CD8-positive, alpha-beta memory T cell (primary cell): ENCODE data around the gene SYNRG. TPM values are rescaled to one million over a fixed set of nuclear protein-coding genes. Genes with fewer than 3 reads are reported as not detected.

Experiments used
- CTCF ChIA-PET: fragments of 350-600 bp; sonication (Branson Sonifier 250); formaldehyde crosslinking; loops from one replicate; lab custom pipeline; 2021; ENCODE audit warnings: antibody characterized with exemption; lab: Charles Lee
- POLR2A ChIA-PET: fragments of 350-600 bp; sonication (Branson Sonifier 250); formaldehyde crosslinking; loops from one replicate; lab custom pipeline; 2021; ENCODE audit warnings: antibody characterized with exemption; lab: Charles Lee
- DNase-seq, 5 donors: peaks; one replicate each; pipeline versions ENCODE4 v3.0.0 to v3.0.0-alpha.2; 2020 to 2022; ENCODE audit warnings: mixed read lengths in 1 of 5
- H3K27ac ChIP-seq: one replicate; pipeline ENCODE4 v1.7.0; 2013; ENCODE audit warnings: low read depth, mild to moderate bottlenecking, low read length, moderate library complexity
- H3K27me3 ChIP-seq: 2 replicates; pipeline ENCODE4 v1.7.0; 2013; ENCODE audit warnings: low read length, mild to moderate bottlenecking; ENCODE audit not compliant: insufficient read depth, poor library complexity, severe bottlenecking
- H3K36me3 ChIP-seq: 2 replicates; pipeline ENCODE4 v1.7.0; 2013; ENCODE audit warnings: mild to moderate bottlenecking, low read length, moderate library complexity; ENCODE audit not compliant: insufficient read depth
- H3K4me1 ChIP-seq: 2 replicates; pipeline ENCODE4 v1.7.0; 2013; ENCODE audit warnings: mild to moderate bottlenecking, low read length, moderate library complexity; ENCODE audit not compliant: insufficient read depth
- H3K4me3 ChIP-seq: 2 replicates; pipeline ENCODE4 v1.7.0; 2013; ENCODE audit warnings: mild to moderate bottlenecking, low read length
- H3K9me3 ChIP-seq: 2 replicates; pipeline ENCODE4 v1.7.0; 2013; ENCODE audit warnings: mild to moderate bottlenecking, low read length
- H3K27ac Mint-ChIP-seq, 8 donors: one replicate each; pipeline ENCODE4 v1.8.0; 2020 to 2021; ENCODE audit warnings: mixed read lengths in 8 of 8, mild to moderate bottlenecking in 6 of 8, inconsistent platforms in 3 of 8, moderate library complexity in 3 of 8
- H3K27me3 Mint-ChIP-seq, 2 donors: one replicate each; pipeline ENCODE4 v1.8.0; 2020 to 2021; ENCODE audit warnings: mixed read lengths in 2 of 2, mild to moderate bottlenecking in 1 of 2, moderate library complexity in 1 of 2
- H3K36me3 Mint-ChIP-seq, 3 donors: one replicate each; pipeline ENCODE4 v1.8.0; 2020 to 2021; ENCODE audit warnings: mixed read lengths in 3 of 3, inconsistent platforms in 1 of 3, mild to moderate bottlenecking in 1 of 3
- H3K4me1 Mint-ChIP-seq, 3 donors: one replicate each; pipeline ENCODE4 v1.8.0; 2020 to 2021; ENCODE audit warnings: mixed read lengths in 3 of 3, inconsistent platforms in 1 of 3, mild to moderate bottlenecking in 1 of 3
- H3K4me3 Mint-ChIP-seq, 7 donors: one replicate each; pipeline ENCODE4 v1.8.0; 2020 to 2021; ENCODE audit warnings: mixed read lengths in 7 of 7, mild to moderate bottlenecking in 6 of 7, moderate library complexity in 4 of 7, inconsistent platforms in 2 of 7
- H3K9me3 Mint-ChIP-seq, 5 donors: one replicate each; pipeline ENCODE4 v1.8.0; 2020 to 2022; ENCODE audit warnings: mixed read lengths in 5 of 5, mild to moderate bottlenecking in 3 of 5, moderate library complexity in 2 of 5, inconsistent platforms in 1 of 5
- polyA plus RNA-seq: library from polyadenylated mRNA; unstranded; fragments of 300-500 nt; fragmentation: Illumina TruSeq; gene quantifications from one replicate; pipeline ENCODE4 v1.2.3, GENCODE V29; 2021
- total RNA-seq, 2 experiments: library from RNA; stranded (reverse); gene quantifications; one replicate each; pipeline ENCODE4 v1.2.3, GENCODE V29; 2021

SYNRG gene
- total and polyA plus RNA-seq, 3 experiments from 2014 or later, result 42.3 to 104 (median 50.8) TPM

GRCh38 chr17:37567137-37567536, 42.1 kb downstream of the SYNRG start:
- ChIA-PET CTCF (no interaction called here), POLR2A (no interaction called here)
- DNase-seq, result no peak
- Mint-ChIP-seq H3K4me3 (no peak overlapping the region), H3K36me3 (peaks cover 20 to 78% (median 21%) of the 10 kb centered on the region in 3 donors), H3K9me3 (no peaks in the 10 kb centered on the region), H3K27ac (peak overlapping the region in 7 of 8 donors; percentile 13 to 79 (median 31)), H3K27me3 (no peaks in the 10 kb centered on the region), H3K4me1 (peaks cover 17 to 28% (median 25%) of the 10 kb centered on the region in 3 donors)
- Histone ChIP-seq H3K9me3 (no peaks in the 10 kb centered on the region), H3K4me3 (no peak overlapping the region), H3K36me3 (peaks cover 58% of the 10 kb centered on the region), H3K27ac (no peak overlapping the region), H3K4me1 (no peaks in the 10 kb centered on the region), H3K27me3 (no peaks in the 10 kb centered on the region)

- peak overlapping the region in 7 of 8 donors; percentile 11 to 79 (median 57) for H3K27ac Mint-ChIP-seq
- no peaks in the 10 kb centered on the region for H3K9me3 Mint-ChIP-seq
- ChIA-PET CTCF (no interaction called here), POLR2A (no interaction called here)
- no peak overlapping the region for H3K4me3 Mint-ChIP-seq
- peaks cover 62% of the 10 kb centered on the region for H3K36me3 ChIP-seq
- H3K4me1 Mint-ChIP-seq, result peaks cover 15 to 28% (median 26%) of the 10 kb centered on the region in 3 donors
- H3K27ac ChIP-seq, result no peak overlapping the region
- no peaks in the 10 kb centered on the region for H3K27me3 ChIP-seq
- no peaks in the 10 kb centered on the region for H3K27me3 Mint-ChIP-seq
- H3K9me3 ChIP-seq, result no peaks in the 10 kb centered on the region
- H3K4me3 ChIP-seq, result no peak overlapping the region
- H3K4me1 ChIP-seq, result no peaks in the 10 kb centered on the region
- peaks cover 20 to 80% (median 24%) of the 10 kb centered on the region in 3 donors for H3K36me3 Mint-ChIP-seq
- DNase-seq, result no peak
These were observed 45.0 kb downstream of the SYNRG start for GRCh38 chr17:37564252-37564651.

GRCh38 chr17:37562016-37562745, 47.0 kb downstream of the SYNRG start:
- no peaks in the 10 kb centered on the region for H3K4me1 ChIP-seq
- Mint-ChIP-seq H3K27ac (peak overlapping the region in 5 of 8 donors; percentile 2 to 52 (median 16)), H3K27me3 (no peaks in the 10 kb centered on the region), H3K36me3 (peaks cover 17 to 80% (median 27%) of the 10 kb centered on the region in 3 donors), H3K9me3 (no peaks in the 10 kb centered on the region), H3K4me1 (peaks cover 13 to 23% (median 22%) of the 10 kb centered on the region in 3 donors), H3K4me3 (no peak overlapping the region)
- no peak overlapping the region for H3K27ac ChIP-seq
- ChIA-PET CTCF (interaction anchor here (1.7 kb wide), 1 partner anchor 47 kb away, joined by 7 read pairs; the partner anchor contains the start of gene SYNRG), POLR2A (no interaction called here)
- no peak overlapping the region for H3K4me3 ChIP-seq
- no peaks in the 10 kb centered on the region for H3K9me3 ChIP-seq
- no peak for DNase-seq
- H3K36me3 ChIP-seq, result peaks cover 60% of the 10 kb centered on the region
- H3K27me3 ChIP-seq, result no peaks in the 10 kb centered on the region

- no peaks in the 10 kb centered on the region for H3K27me3 ChIP-seq
- Mint-ChIP-seq H3K4me3 (no peak overlapping the region), H3K36me3 (peaks cover 0 to 77% (median 18%) of the 10 kb centered on the region in 3 donors), H3K27ac (peak overlapping the region in 3 of 8 donors; percentile 7 to 32 (median 11)), H3K9me3 (no peaks in the 10 kb centered on the region), H3K27me3 (no peaks in the 10 kb centered on the region), H3K4me1 (peaks cover 12 to 31% (median 20%) of the 10 kb centered on the region in 3 donors)
- ChIA-PET POLR2A (no interaction called here), CTCF (no interaction called here)
- H3K27ac ChIP-seq, result no peak overlapping the region
- no peaks in the 10 kb centered on the region for H3K9me3 ChIP-seq
- peaks cover 52% of the 10 kb centered on the region for H3K36me3 ChIP-seq
- H3K4me1 ChIP-seq, result no peaks in the 10 kb centered on the region
- H3K4me3 ChIP-seq, result no peak overlapping the region
- DNase-seq, result no peak
These were observed 50.9 kb downstream of the SYNRG start for GRCh38 chr17:37558299-37558698.

GRCh38 chr17:37557482-37557881, 51.7 kb downstream of the SYNRG start:
- ChIA-PET CTCF (no interaction called here), POLR2A (no interaction called here)
- H3K4me1 ChIP-seq, result peaks cover 6% of the 10 kb centered on the region
- no peaks in the 10 kb centered on the region for H3K27me3 Mint-ChIP-seq
- no peaks in the 10 kb centered on the region for H3K9me3 ChIP-seq
- no peak overlapping the region for H3K27ac ChIP-seq
- no peak for DNase-seq
- H3K27ac Mint-ChIP-seq, result no peak overlapping the region
- peaks cover 0 to 80% (median 18%) of the 10 kb centered on the region in 3 donors for H3K36me3 Mint-ChIP-seq
- no peaks in the 10 kb centered on the region for H3K27me3 ChIP-seq
- H3K4me3 Mint-ChIP-seq, result no peak overlapping the region
- H3K36me3 ChIP-seq, result peaks cover 56% of the 10 kb centered on the region
- H3K4me1 Mint-ChIP-seq, result peaks cover 20 to 38% (median 28%) of the 10 kb centered on the region in 3 donors
- H3K9me3 Mint-ChIP-seq, result no peaks in the 10 kb centered on the region
- H3K4me3 ChIP-seq, result no peak overlapping the region

- Mint-ChIP-seq H3K27ac (peak overlapping the region in 2 of 8 donors; percentile 35 to 54), H3K9me3 (no peaks in the 10 kb centered on the region), H3K4me1 (peaks cover 38 to 51% (median 49%) of the 10 kb centered on the region in 3 donors), H3K4me3 (no peak overlapping the region), H3K36me3 (peaks cover 0 to 84% (median 15%) of the 10 kb centered on the region in 3 donors), H3K27me3 (no peaks in the 10 kb centered on the region)
- Histone ChIP-seq H3K27me3 (no peaks in the 10 kb centered on the region), H3K4me3 (no peak overlapping the region), H3K27ac (no peak overlapping the region), H3K9me3 (no peaks in the 10 kb centered on the region), H3K4me1 (peaks cover 21% of the 10 kb centered on the region), H3K36me3 (peaks cover 47% of the 10 kb centered on the region)
- ChIA-PET CTCF (interaction anchor here (1.5 to 1.6 kb wide), 2 partner anchors 54 to 164 kb away, joined by 3 to 5 read pairs; partner anchors contain the start of gene SYNRG), POLR2A (interaction anchor here (0.8 kb wide), 1 partner anchor 132 kb away, joined by 3 read pairs; no protein-coding TSS in a partner anchor)
- DNase-seq, result no peak
These were observed 53.8 kb downstream of the SYNRG start for GRCh38 chr17:37555386-37555785.

- H3K4me3 Mint-ChIP-seq, result peak overlapping the region in 3 of 7 donors; percentile 7 to 25 (median 10)
- CTCF ChIA-PET, result no interaction called here
- no peak for DNase-seq
- POLR2A ChIA-PET, result no interaction called here
- no peaks in the 10 kb centered on the region for H3K27me3 ChIP-seq
- H3K4me1 Mint-ChIP-seq, result peaks cover 44 to 66% (median 61%) of the 10 kb centered on the region in 3 donors
- no peak overlapping the region for H3K4me3 ChIP-seq
- H3K9me3 Mint-ChIP-seq, result no peaks in the 10 kb centered on the region
- H3K27ac ChIP-seq, result no peak overlapping the region
- peaks cover 21% of the 10 kb centered on the region for H3K4me1 ChIP-seq
- no peaks in the 10 kb centered on the region for H3K27me3 Mint-ChIP-seq
- H3K36me3 ChIP-seq, result peaks cover 38% of the 10 kb centered on the region
- H3K27ac Mint-ChIP-seq, result peak overlapping the region in 7 of 8 donors; percentile 19 to 79 (median 39)
- H3K9me3 ChIP-seq, result no peaks in the 10 kb centered on the region
- peaks cover 0 to 81% (median 15%) of the 10 kb centered on the region in 3 donors for H3K36me3 Mint-ChIP-seq
These were observed 55.7 kb downstream of the SYNRG start for GRCh38 chr17:37553401-37553966.
